A673 (cell line): ENCODE measurements around the gene LXN. TPM values are rescaled to one million over a fixed set of nuclear protein-coding genes. Genes with fewer than 3 reads are reported as not detected.

Source experiments
- BruUV-seq: library from RNA; stranded (reverse); fragments of 400-500 nt; replicated peaks from 2 replicates; lab custom pipeline; 2021; lab: Mats Ljungman, UMichigan
- CTCF ChIA-PET: fragments of 300-600 bp; sonication (Branson Sonifier 250); formaldehyde crosslinking; loops from one replicate; lab custom pipeline; 2022; ENCODE audit warnings: antibody characterized with exemption; lab: Charles Lee
- POLR2A ChIA-PET: fragments of 300-600 bp; sonication (Branson Sonifier 250); formaldehyde crosslinking; loops from one replicate; lab custom pipeline; 2022; ENCODE audit warnings: antibody characterized with exemption; ENCODE audit not compliant: low non-redundant PET; lab: Charles Lee
- DNase-seq: peaks from one replicate; pipeline ENCODE4 v3.0.0-alpha.2; 2015; ENCODE audit warnings: low spot score
- H3K27ac ChIP-seq: fragments of 200-600 bp; sonication (generic); 2 replicates; pipeline ENCODE4 v1.5.1; 2016; ENCODE audit warnings: mixed run types, low read depth, mild to moderate bottlenecking, mixed read lengths, antibody characterized with exemption, low read length; ENCODE audit not compliant: poor library complexity, severe bottlenecking
- H3K27me3 ChIP-seq: fragments of 200-600 bp; sonication (generic); replicated peaks from 2 replicates; pipeline ENCODE4 v1.6.1; 2017; ENCODE audit warnings: mixed run types, low read depth, mild to moderate bottlenecking, mixed read lengths, antibody characterized with exemption, low read length; ENCODE audit not compliant: insufficient read depth, poor library complexity
- H3K36me3 ChIP-seq: fragments of 200-600 bp; sonication (generic); 2 replicates; pipeline ENCODE4 v1.6.1; 2016; ENCODE audit warnings: mixed run types, mild to moderate bottlenecking, mixed read lengths, antibody characterized with exemption, low read length; ENCODE audit not compliant: insufficient read depth, poor library complexity, severe bottlenecking
- H3K4me1 ChIP-seq: fragments of 200-600 bp; sonication (generic); 2 replicates; pipeline ENCODE4 v1.6.1; 2017; ENCODE audit warnings: mixed run types, mild to moderate bottlenecking, mixed read lengths, antibody characterized with exemption, low read length; ENCODE audit not compliant: insufficient read depth, poor library complexity, severe bottlenecking
- H3K4me3 ChIP-seq: fragments of 200-600 bp; sonication (generic); 2 replicates; pipeline ENCODE4 v1.5.1; 2016; ENCODE audit warnings: low read depth, mixed run types, mild to moderate bottlenecking, mixed read lengths, low read length; ENCODE audit not compliant: poor library complexity, severe bottlenecking
- H3K9me3 ChIP-seq: fragments of 200-600 bp; sonication (generic); 2 replicates; pipeline ENCODE4 v1.6.1; 2016; ENCODE audit warnings: mixed run types, low read depth, mild to moderate bottlenecking, mixed read lengths, antibody characterized with exemption, low read length; ENCODE audit not compliant: poor library complexity, severe bottlenecking
- EZH2 ChIP-seq: fragments of 200-600 bp; sonication (generic); IDR thresholded peaks from 2 replicates; pipeline ENCODE4 v1.6.1; 2017; ENCODE audit warnings: borderline replicate concordance, low read depth, mild to moderate bottlenecking, mixed read lengths, antibody characterized with exemption, low read length; ENCODE audit not compliant: poor library complexity, severe bottlenecking
- intact Hi-C: fragments of 100-400 bp; cut with micrococcal nuclease; formaldehyde crosslinking; loops from one replicate; pipeline ENCODE4 v1.10.0; 2022; ENCODE audit not compliant: unreplicated experiment
- total RNA-seq: library from RNA; stranded (reverse); gene quantifications from 2 replicates; pipeline ENCODE4 v1.2.3, GENCODE V29; 2021
- TF ChIP-seq, protein P1 (sequence below): fragments of 300-800, 200-600 bp; sonication (generic); conservative IDR thresholded peaks from 2 replicates; pipeline ENCODE4 v1.5.1; 2017; ENCODE audit warnings: low read depth, mild to moderate bottlenecking, antibody characterized with exemption, low read length, moderate library complexity, mixed read lengths

Gene LXN
- total RNA-seq, 1 experiment from 2014 or later, result 4.5 TPM

- intact Hi-C loops, result no loop called here
- POLR2A ChIA-PET, result no interaction called here
Measured at GRCh38 chr3:158652463-158652862, 20.0 kb downstream of the LXN start.

DNA sequence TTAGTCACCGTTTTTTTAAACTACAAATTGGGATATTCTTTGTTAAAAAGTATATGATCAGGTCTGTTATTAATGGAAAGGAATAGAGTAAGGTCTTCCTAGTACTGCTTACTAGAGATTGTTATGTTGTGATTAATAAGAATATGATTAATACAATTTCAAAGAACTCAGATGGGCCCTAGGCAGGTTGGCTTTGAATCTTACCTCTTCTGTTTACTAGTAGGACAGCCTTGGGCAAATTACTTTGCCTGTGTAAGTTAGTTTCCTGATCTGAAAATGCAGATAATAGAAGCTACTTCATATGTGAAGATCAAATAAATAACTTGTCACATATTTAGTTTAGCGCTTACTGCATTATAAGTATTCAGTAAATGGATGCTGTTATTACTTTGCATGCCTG is 21.3 kb downstream of the LXN start:
- POLR2A ChIA-PET, result no interaction called here
- H3K4me1 ChIP-seq, result no peaks in the 10 kb centered on the region
- no peaks in the 10 kb centered on the region for H3K27me3 ChIP-seq
- TF ChIP-seq, protein P1, sequence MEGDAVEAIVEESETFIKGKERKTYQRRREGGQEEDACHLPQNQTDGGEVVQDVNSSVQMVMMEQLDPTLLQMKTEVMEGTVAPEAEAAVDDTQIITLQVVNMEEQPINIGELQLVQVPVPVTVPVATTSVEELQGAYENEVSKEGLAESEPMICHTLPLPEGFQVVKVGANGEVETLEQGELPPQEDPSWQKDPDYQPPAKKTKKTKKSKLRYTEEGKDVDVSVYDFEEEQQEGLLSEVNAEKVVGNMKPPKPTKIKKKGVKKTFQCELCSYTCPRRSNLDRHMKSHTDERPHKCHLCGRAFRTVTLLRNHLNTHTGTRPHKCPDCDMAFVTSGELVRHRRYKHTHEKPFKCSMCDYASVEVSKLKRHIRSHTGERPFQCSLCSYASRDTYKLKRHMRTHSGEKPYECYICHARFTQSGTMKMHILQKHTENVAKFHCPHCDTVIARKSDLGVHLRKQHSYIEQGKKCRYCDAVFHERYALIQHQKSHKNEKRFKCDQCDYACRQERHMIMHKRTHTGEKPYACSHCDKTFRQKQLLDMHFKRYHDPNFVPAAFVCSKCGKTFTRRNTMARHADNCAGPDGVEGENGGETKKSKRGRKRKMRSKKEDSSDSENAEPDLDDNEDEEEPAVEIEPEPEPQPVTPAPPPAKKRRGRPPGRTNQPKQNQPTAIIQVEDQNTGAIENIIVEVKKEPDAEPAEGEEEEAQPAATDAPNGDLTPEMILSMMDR, result no peak
- TF ChIP-seq EZH2, result no peak
- BruUV-seq, result no TSS peak
- H3K4me3 ChIP-seq, result no peak overlapping the region
- intact Hi-C loops, result no loop called here
- no peak for DNase-seq
- peaks cover 23% of the 10 kb centered on the region for H3K36me3 ChIP-seq
- H3K9me3 ChIP-seq, result no peaks in the 10 kb centered on the region
- CTCF ChIA-PET, result no interaction called here
- no peak overlapping the region for H3K27ac ChIP-seq

More at GRCh38 chr3:158652463-158652862, 20.0 kb downstream of the LXN start:
- no peaks in the 10 kb centered on the region for H3K27me3 ChIP-seq
- BruUV-seq, result no TSS peak
- no peaks in the 10 kb centered on the region for H3K4me1 ChIP-seq
- no peaks in the 10 kb centered on the region for H3K9me3 ChIP-seq
- TF ChIP-seq, protein P1, result no peak
- CTCF ChIA-PET, result no interaction called here
- no peak overlapping the region for H3K4me3 ChIP-seq
- no peak overlapping the region for H3K27ac ChIP-seq
- no peak for DNase-seq
- H3K36me3 ChIP-seq, result peaks cover 23% of the 10 kb centered on the region

DNA sequence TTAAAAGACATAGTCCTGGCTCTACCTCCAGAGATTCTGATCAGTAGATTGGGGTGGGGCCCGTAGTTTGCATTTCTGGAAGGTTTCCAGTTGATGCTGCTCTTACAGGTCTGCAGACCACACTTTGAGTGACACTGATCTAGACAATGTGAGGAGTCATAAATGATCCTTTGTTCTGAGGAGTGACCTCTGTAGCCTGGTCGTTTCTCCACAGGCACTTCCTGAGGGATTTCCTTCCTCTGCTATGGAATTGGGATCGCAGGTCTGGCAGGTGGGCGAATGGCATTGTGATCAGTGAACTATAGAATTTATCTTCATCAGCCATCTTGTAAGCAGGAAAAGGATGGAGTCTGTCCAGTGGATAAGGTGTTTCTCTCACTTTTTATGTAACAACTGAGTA is 22.7 kb downstream of the LXN start:
- Histone ChIP-seq H3K36me3 (peaks cover 23% of the 10 kb centered on the region), H3K4me3 (no peak overlapping the region), H3K27me3 (no peaks in the 10 kb centered on the region), H3K9me3 (no peaks in the 10 kb centered on the region), H3K27ac (no peak overlapping the region), H3K4me1 (peaks cover 6% of the 10 kb centered on the region)
- intact Hi-C loops, result no loop called here
- CTCF ChIA-PET, result no interaction called here
- BruUV-seq, result no TSS peak
- POLR2A ChIA-PET, result no interaction called here
- DNase-seq, result no peak
- TF ChIP-seq, protein P1, result no peak
- TF ChIP-seq EZH2, result no peak
